Hepatocyte (in vitro differentiated cells): ENCODE data around the gene CENPP. TPM values are rescaled to one million over a fixed set of nuclear protein-coding genes. Genes with fewer than 3 reads are reported as not detected.
"Not testable (repeated sequence)": the region's sequence is repeated elsewhere in the genome, so short reads cannot be mapped to it uniquely, and the experiment has no call there.

ENCODE experiments used
- DNase-seq: peaks from one replicate; pipeline ENCODE4 v3.0.0-alpha.2; 2016; ENCODE audit warnings: low spot score
- H2AFZ ChIP-seq: fragments of 200-600 bp; sonication (generic); 2 replicates; pipeline ENCODE4 v1.6.0; 2016; ENCODE audit warnings: antibody characterized with exemption, mild to moderate bottlenecking
- H3K27ac ChIP-seq: fragments of 200-600 bp; sonication (generic); 2 replicates; pipeline ENCODE4 v1.5.1; 2016; ENCODE audit warnings: mild to moderate bottlenecking
- H3K27me3 ChIP-seq: fragments of 200-600 bp; sonication (generic); 2 replicates; pipeline ENCODE4 v1.6.1; 2016
- H3K36me3 ChIP-seq: fragments of 200-600 bp; sonication (generic); replicated peaks from 2 replicates; pipeline ENCODE4 v1.5.1; 2016; ENCODE audit warnings: low read depth; ENCODE audit not compliant: insufficient read depth
- H3K4me1 ChIP-seq: fragments of 200-600 bp; sonication (generic); 2 replicates; pipeline ENCODE4 v1.5.1; 2016; ENCODE audit warnings: mild to moderate bottlenecking, moderate library complexity; ENCODE audit not compliant: insufficient read depth
- H3K4me2 ChIP-seq: fragments of 200-600 bp; sonication (generic); 2 replicates; pipeline ENCODE4 v1.6.0; 2016
- H3K4me3 ChIP-seq: fragments of 200-600 bp; sonication (generic); 2 replicates; pipeline ENCODE4 v1.5.1; 2016; ENCODE audit warnings: mild to moderate bottlenecking
- H3K79me2 ChIP-seq: fragments of 200-600 bp; sonication (generic); 2 replicates; pipeline ENCODE4 v1.6.0; 2017; ENCODE audit warnings: mild to moderate bottlenecking
- H3K9me2 ChIP-seq: fragments of 200-600 bp; sonication (generic); replicated peaks from 2 replicates; pipeline ENCODE4 v1.6.0; 2017; ENCODE audit warnings: mild to moderate bottlenecking; ENCODE audit not compliant: insufficient read depth
- H3K9me3 ChIP-seq: fragments of 200-600 bp; sonication (generic); 2 replicates; pipeline ENCODE4 v1.5.1; 2016; ENCODE audit warnings: low read depth, mild to moderate bottlenecking
- H4K20me1 ChIP-seq: fragments of 200-600 bp; sonication (generic); 2 replicates; pipeline ENCODE4 v1.6.0; 2016; ENCODE audit warnings: mild to moderate bottlenecking; ENCODE audit not compliant: insufficient read depth, poor library complexity, severe bottlenecking
- CTCF ChIP-seq: fragments of 200-600 bp; sonication (generic); IDR thresholded peaks from 2 replicates; pipeline ENCODE4 v1.5.1; 2016; ENCODE audit warnings: antibody characterized with exemption, mild to moderate bottlenecking; ENCODE audit not compliant: poor library complexity
- EZH2 ChIP-seq: fragments of 200-600 bp; sonication (generic); IDR thresholded peaks from 2 replicates; pipeline ENCODE4 v1.6.1; 2016; ENCODE audit warnings: antibody characterized with exemption, mild to moderate bottlenecking, borderline replicate concordance
- EZH2phosphoT487 ChIP-seq: fragments of 200-600 bp; sonication (generic); IDR thresholded peaks from one replicate; pipeline ENCODE4 v1.6.1; 2018; ENCODE audit warnings: antibody characterized with exemption, mild to moderate bottlenecking, low read depth, moderate library complexity; ENCODE audit not compliant: unreplicated experiment, severe bottlenecking
- WGBS: methylation state at CpG from one replicate; pipeline ENCODE4 v1.1.6; 2016; ENCODE audit warnings: low lambda C conversion rate; ENCODE audit errors: missing lambda C conversion rate; 5-methylcytosine and 5-hydroxymethylcytosine counted together
- polyA plus RNA-seq: library from polyadenylated mRNA; unstranded; fragments of >200 nt; fragmentation: Nextera tagmentation; extraction: Ambion mirVana; gene quantifications from 2 replicates; pipeline ENCODE4 v1.2.1, GENCODE V29; 2016
- total RNA-seq: library from RNA; depleted of rRNA; stranded (reverse); fragments of >200 nt; gene quantifications from 2 replicates; pipeline ENCODE4 v1.2.3, GENCODE V29; 2014

CENPP gene
- total and polyA plus RNA-seq, 2 experiments from 2014 or later, result 5.1 to 5.9 TPM

- peak overlapping the region; percentile 43 for H3K27ac ChIP-seq
- H4K20me1 ChIP-seq, result no peaks in the 10 kb centered on the region
- TF ChIP-seq EZH2phosphoT487 (no peak), CTCF (no peak), EZH2 (no peak)
- H3K27me3 ChIP-seq, result no peaks in the 10 kb centered on the region
- no peak overlapping the region for H2AFZ ChIP-seq
- H3K9me2 ChIP-seq, result no peaks in the 10 kb centered on the region
- WGBS, result 59% methylated on average over 3 of the region's 3 CpGs
- H3K36me3 ChIP-seq, result no peaks in the 10 kb centered on the region
- H3K4me2 ChIP-seq, result peak overlapping the region; percentile 39
- H3K9me3 ChIP-seq, result no peaks in the 10 kb centered on the region
- peak; percentile 25 for DNase-seq
- H3K4me3 ChIP-seq, result no peak overlapping the region
- H3K79me2 ChIP-seq, result no peaks in the 10 kb centered on the region
- peaks cover 14% of the 10 kb centered on the region for H3K4me1 ChIP-seq
Measured at GRCh38 chr9:92406477-92406876, 80.7 kb downstream of the CENPP start.

DNA sequence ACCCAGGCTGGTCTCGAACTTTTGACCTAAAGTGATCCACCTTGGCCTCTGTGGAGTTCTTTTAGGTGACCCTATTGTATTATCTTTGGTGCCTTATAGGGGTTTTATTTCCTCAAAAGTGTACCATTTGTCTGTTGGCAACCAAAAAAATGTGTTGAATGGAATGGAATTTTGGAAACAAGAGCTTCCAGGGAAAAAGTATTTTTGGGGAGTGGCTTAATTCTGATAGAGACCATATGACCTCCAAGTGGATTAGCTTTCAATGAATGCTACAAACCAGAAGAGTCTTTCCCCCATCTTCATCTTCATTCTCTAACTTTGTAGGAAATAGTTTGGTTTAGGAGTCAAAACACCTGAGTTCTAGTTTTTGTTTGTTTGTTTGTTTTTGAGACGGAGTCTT lies 82.1 kb downstream of the CENPP start:
- no peaks in the 10 kb centered on the region for H3K36me3 ChIP-seq
- no peaks in the 10 kb centered on the region for H3K27me3 ChIP-seq
- no peaks in the 10 kb centered on the region for H3K79me2 ChIP-seq
- H3K9me2 ChIP-seq, result no peaks in the 10 kb centered on the region
- peaks cover 14% of the 10 kb centered on the region for H3K4me1 ChIP-seq
- no peak overlapping the region for H3K4me3 ChIP-seq
- H3K9me3 ChIP-seq, result no peaks in the 10 kb centered on the region
- TF ChIP-seq EZH2phosphoT487 (no peak), CTCF (no peak), EZH2 (no peak)
- H3K4me2 ChIP-seq, result no peak overlapping the region
- H2AFZ ChIP-seq, result no peak overlapping the region
- DNase-seq, result no peak
- no peaks in the 10 kb centered on the region for H4K20me1 ChIP-seq
- WGBS, result 98% methylated on average over 2 of the region's 2 CpGs
- no peak overlapping the region for H3K27ac ChIP-seq

DNA sequence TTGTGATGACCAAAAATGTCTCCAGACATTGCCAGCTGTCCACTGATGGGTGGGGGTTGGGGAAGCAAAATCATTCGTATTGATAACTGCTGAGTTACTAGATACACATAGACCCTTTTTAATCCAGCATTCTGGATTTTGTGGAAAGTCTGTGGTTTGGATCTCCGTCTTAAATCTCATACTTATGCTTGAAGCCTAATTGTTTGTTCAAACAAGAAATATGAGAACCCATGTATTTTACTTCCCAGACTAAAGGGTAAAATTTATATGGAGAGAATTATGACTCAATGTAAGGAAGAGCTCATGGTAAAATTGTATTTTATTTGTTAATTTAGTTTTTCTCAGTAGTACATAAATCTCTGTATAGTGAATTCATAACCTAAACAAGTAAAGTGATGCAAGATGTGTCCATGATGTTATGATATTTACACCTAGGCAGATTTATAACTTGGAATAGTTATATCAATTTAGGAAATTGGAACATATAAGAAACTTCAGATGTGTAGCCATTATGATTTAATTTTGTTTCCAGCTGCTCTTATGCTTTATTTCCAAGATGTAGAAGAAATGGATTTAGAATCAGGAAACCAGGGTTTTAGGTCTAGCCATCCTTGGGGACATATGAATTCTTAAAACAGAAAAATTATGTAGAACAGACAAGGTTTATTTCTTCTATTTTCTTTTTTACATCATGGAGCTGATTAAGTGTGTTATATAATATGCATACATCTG lies 83.2 kb downstream of the CENPP start:
- Histone ChIP-seq H3K9me3 (no peaks in the 10 kb centered on the region), H3K4me2 (no peak overlapping the region), H4K20me1 (no peaks in the 10 kb centered on the region), H3K79me2 (no peaks in the 10 kb centered on the region), H2AFZ (no peak overlapping the region), H3K27me3 (no peaks in the 10 kb centered on the region), H3K4me3 (no peak overlapping the region), H3K4me1 (peaks cover 14% of the 10 kb centered on the region), H3K27ac (peak overlapping the region; percentile 60), H3K9me2 (no peaks in the 10 kb centered on the region), H3K36me3 (no peaks in the 10 kb centered on the region)
- WGBS, result 74% methylated on average over 2 of the region's 2 CpGs
- DNase-seq, result no peak
- TF ChIP-seq EZH2phosphoT487 (no peak), CTCF (no peak), EZH2 (no peak)

- H3K9me2 ChIP-seq, H3K79me2 ChIP-seq, H3K27me3 ChIP-seq, H4K20me1 ChIP-seq, H2AFZ ChIP-seq, DNase-seq, H3K9me3 ChIP-seq, H3K4me3 ChIP-seq, H3K36me3 ChIP-seq, H3K4me2 ChIP-seq: not testable (repeated sequence)
- WGBS, result 80% methylated on average over 4 of the region's 4 CpGs
- Histone ChIP-seq H3K27ac (peak overlapping the region; percentile 49), H3K4me1 (peaks cover 11% of the 10 kb centered on the region)
Measured at GRCh38 chr9:92411157-92411556, 85.4 kb downstream of the CENPP start.
